GM12878 (cell line): ENCODE data around the gene ZDHHC19. TPM values are rescaled to one million over a fixed set of nuclear protein-coding genes. Genes with fewer than 3 reads are reported as not detected.
"Not testable (repeated sequence)": the region's sequence is repeated elsewhere in the genome, so short reads cannot be mapped to it uniquely, and the experiment has no call there.

ENCODE experiments used
- ATAC-seq: fragments of 200-7000 bp; cut with Tn5 transposase; 3 replicates; pipeline ENCODE4 v1.9.1; 2020; ENCODE audit warnings: mild to moderate bottlenecking, moderate library complexity
- BruUV-seq: library from RNA; stranded (reverse); fragments of 400-500 nt; replicated peaks from 2 replicates; lab custom pipeline; 2021; lab: Mats Ljungman, UMichigan
- CTCF ChIA-PET: fragments of 300-600 bp; sonication (Branson Sonifier 250); formaldehyde crosslinking; extraction: SDS; loops from one replicate; lab custom pipeline; 2021; ENCODE audit warnings: inconsistent platforms; lab: Yijun Ruan, JAX
- POLR2A ChIA-PET: fragments of 350-600 bp; formaldehyde crosslinking; extraction: SDS; loops from one replicate; lab custom pipeline; 2021; ENCODE audit warnings: inconsistent platforms; lab: Charles Lee
- RAD21 ChIA-PET: fragments of 300-600 bp; sonication (Branson Sonifier 250); formaldehyde crosslinking; loops from one replicate; lab custom pipeline; 2023; ENCODE audit warnings: antibody characterized with exemption; ENCODE audit not compliant: unreplicated experiment; lab: Charles Lee
- SMC1A ChIA-PET: fragments of 300-600 bp; sonication (Branson Sonifier 250); formaldehyde crosslinking; loops from one replicate; lab custom pipeline; 2023; ENCODE audit not compliant: unreplicated experiment, uncharacterized antibody; lab: Charles Lee
- DNase-seq: peaks from one replicate; pipeline ENCODE4 v3.0.0-alpha.2; 2011; ENCODE audit warnings: low read depth, low spot score
- FAIRE-seq: peaks from 3 replicates; lab custom pipeline; 2011; peaks lifted over from hg19 to GRCh38; lab: Jason Lieb, UNC
- H2AFZ ChIP-seq: 2 replicates; pipeline ENCODE4 v1.6.0; 2011; ENCODE audit warnings: low read depth, low read length, control low read depth; ENCODE audit not compliant: control insufficient read depth
- H3K27ac ChIP-seq: 2 replicates; pipeline ENCODE4 v1.5.1; 2011; ENCODE audit warnings: control low read depth; ENCODE audit not compliant: control insufficient read depth, insufficient read depth
- H3K27me3 ChIP-seq, 2 experiments: replicated peaks in 1 of 2; 2 replicates each; pipeline versions ENCODE4 v1.6.0 to v1.6.1; 2011; ENCODE audit warnings: low read length in 1 of 2; ENCODE audit not compliant: control insufficient read depth in 2 of 2, insufficient read depth in 2 of 2
- H3K36me3 ChIP-seq, 2 experiments: 2 replicates each; pipeline ENCODE4 v1.5.1; 2011; ENCODE audit warnings: low read length in 1 of 2; ENCODE audit not compliant: control insufficient read depth in 2 of 2, insufficient read depth in 2 of 2
- H3K4me1 ChIP-seq: 2 replicates; pipeline ENCODE4 v1.6.1; 2011; ENCODE audit warnings: mild to moderate bottlenecking, low read length, moderate library complexity, mixed read lengths; ENCODE audit not compliant: control insufficient read depth, insufficient read depth
- H3K4me2 ChIP-seq: 2 replicates; pipeline ENCODE4 v1.6.0; 2011; ENCODE audit warnings: control low read depth; ENCODE audit not compliant: control insufficient read depth, insufficient read depth
- H3K4me3 ChIP-seq: fragments of 200-600 bp; sonication (generic); 2 replicates; pipeline ENCODE4 v1.5.1; 2016
- H3K79me2 ChIP-seq: 2 replicates; pipeline ENCODE4 v1.6.0; 2011; ENCODE audit warnings: low read length; ENCODE audit not compliant: control insufficient read depth, insufficient read depth
- H3K9ac ChIP-seq: 2 replicates; pipeline ENCODE4 v1.8.0; 2011; ENCODE audit warnings: low read length, control low read depth, mixed read lengths; ENCODE audit not compliant: control insufficient read depth, insufficient read depth
- H3K9me3 ChIP-seq: replicated peaks from 3 replicates; pipeline ENCODE4 v1.5.1; 2011; ENCODE audit warnings: mild to moderate bottlenecking, low read length; ENCODE audit not compliant: control insufficient read depth, insufficient read depth
- H4K20me1 ChIP-seq: 2 replicates; pipeline ENCODE4 v1.6.0; 2011; ENCODE audit not compliant: control insufficient read depth, insufficient read depth
- CHD4 ChIP-seq: fragments of 200-600 bp; sonication (generic); IDR thresholded peaks from 2 replicates; pipeline ENCODE4 v1.6.1; 2016; ENCODE audit warnings: mild to moderate bottlenecking
- LARP7 ChIP-seq: fragments of 450-650 bp; IDR thresholded peaks from 2 replicates; pipeline ENCODE4 v1.6.1; 2017; ENCODE audit warnings: mild to moderate bottlenecking
- MTA3 ChIP-seq: IDR thresholded peaks from 2 replicates; pipeline ENCODE4 v1.6.1; 2012; ENCODE audit warnings: low read length, inconsistent platforms, borderline replicate concordance
- NFIC ChIP-seq: IDR thresholded peaks from 2 replicates; pipeline ENCODE4 v1.6.1; 2012; ENCODE audit warnings: low read depth, mild to moderate bottlenecking, inconsistent platforms, low read length, moderate library complexity
- POLR2A ChIP-seq: IDR thresholded peaks from 2 replicates; pipeline ENCODE4 v1.6.1; 2011; ENCODE audit warnings: low read depth, mild to moderate bottlenecking, low read length
- WGBS: methylation state at CpG from one replicate; pipeline ENCODE4 v1.1.6; 2016; ENCODE audit warnings: low lambda C conversion rate; ENCODE audit not compliant: insufficient replicate concordance, insufficient coverage; ENCODE audit errors: missing lambda C conversion rate; 5-methylcytosine and 5-hydroxymethylcytosine counted together
- in situ Hi-C: fragments of 300-500 bp; cut with MboI; formaldehyde crosslinking; loops from 9 replicates; pipeline ENCODE4 v1.14.3; 2018; ENCODE audit warnings: mixed read lengths
- intact Hi-C: fragments of 100-400 bp; cut with micrococcal nuclease; formaldehyde crosslinking; loops from one replicate; pipeline ENCODE4 v1.14.2; 2022; ENCODE audit not compliant: unreplicated experiment
- polyA plus RNA-seq, 11 experiments: library from polyadenylated mRNA; depleted of rRNA in 4 of 11; unstranded in 6 of 11; stranded (reverse) in 5 of 11; fragments of >200 nt; fragmentation: Nextera tagmentation in 4 of 11; fragmentation: Illumina TruSeq in 1 of 11; extraction: Ambion mirVana in 4 of 11; extraction: Trizol in 1 of 11; gene quantifications; 1 replicate in 1 of 11; 2 replicates in 10 of 11; pipeline versions ENCODE4 v1.2.1 to v1.2.3, GENCODE V29; 2011 to 2016; ENCODE audit warnings: inconsistent platforms in 2 of 11, missing spikeins in 2 of 11, low read depth in 1 of 11
- total RNA-seq, 4 experiments: library from RNA; depleted of rRNA in 3 of 4; stranded (reverse); fragments of >200 nt in 3 of 4; fragmentation: Illumina TruSeq in 1 of 4; extraction: Trizol in 1 of 4; gene quantifications; 2 replicates each; pipeline versions ENCODE4 v1.2.1 to v1.2.3, GENCODE V29; 2013 to 2021

Gene ZDHHC19
- total and polyA plus RNA-seq, 10 of the 15 experiments (the other 5 are each of a cell fraction or from before 2014, with no cell fraction given): 0.26 TPM; not detected in 9

- H3K27me3 ChIP-seq, H3K79me2 ChIP-seq, H3K4me3 ChIP-seq, H3K4me2 ChIP-seq, H4K20me1 ChIP-seq, H3K9ac ChIP-seq, H3K36me3 ChIP-seq, FAIRE-seq, intact Hi-C loops, H2AFZ ChIP-seq, H3K9me3 ChIP-seq, DNase-seq, in situ Hi-C loops, ATAC-seq, BruUV-seq: not testable (repeated sequence)
- H3K4me1 ChIP-seq: peaks cover 85% of the 10 kb centered on the region
- peak overlapping the region; percentile 93 for H3K27ac ChIP-seq
- WGBS: 0% methylated on average over 4 of the region's 4 CpGs
- RAD21 ChIA-PET: interaction anchor here (0.6 to 6.2 kb wide), 9 partner anchors 9 to 120 kb away, joined by 3 to 57 read pairs (median 22); no protein-coding TSS in a partner anchor
- SMC1A ChIA-PET: interaction anchor here (5.8 to 6.9 kb wide), 3 partner anchors 9 to 109 kb away, joined by 77 to 155 read pairs (median 81); no protein-coding TSS in a partner anchor
- POLR2A ChIA-PET: interaction anchor here (1.2 to 4.6 kb wide), 4 partner anchors 66 to 105 kb away, joined by 8 to 24 read pairs (median 12); no protein-coding TSS in a partner anchor
- CTCF ChIA-PET: interaction anchor here (1.0 to 5.0 kb wide), 2 partner anchors 24 to 112 kb away, joined by 3 to 43 read pairs; no protein-coding TSS in a partner anchor
- 0 out of 2 replicates have a peak, but pooled peaks have one; percentile 9 for TF ChIP-seq LARP7
Measured at GRCh38 chr3:196184169-196184432, 27.1 kb downstream of the ZDHHC19 start.

DNA sequence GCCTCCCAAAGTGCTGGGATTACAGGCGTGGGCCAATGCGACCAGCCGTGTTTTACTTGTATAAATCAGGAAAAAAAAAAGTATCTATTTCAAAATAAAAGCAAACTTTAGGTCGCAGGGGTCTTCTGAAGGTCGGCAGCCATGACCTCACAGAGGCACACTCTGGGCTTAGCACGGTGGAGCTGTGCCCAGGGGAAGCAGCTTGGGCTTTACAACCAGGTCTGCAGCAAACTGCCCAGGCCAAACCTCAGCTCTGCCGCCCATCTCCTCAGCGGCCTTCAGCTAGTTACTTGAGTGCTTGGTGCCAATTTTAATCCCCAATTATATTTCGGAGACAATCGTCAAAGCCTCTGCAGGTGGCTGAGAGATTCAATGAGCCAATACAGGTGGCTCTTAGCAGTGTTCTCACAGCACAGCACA, 30.1 kb downstream of the ZDHHC19 start:
- no peak overlapping the region for H3K4me3 ChIP-seq
- no peaks in the 10 kb centered on the region for H4K20me1 ChIP-seq
- H3K9me3 ChIP-seq: no peaks in the 10 kb centered on the region
- FAIRE-seq (no peak), DNase-seq (no peak), ATAC-seq (no peak)
- H2AFZ ChIP-seq: no peak overlapping the region
- H3K27ac ChIP-seq: peak overlapping the region; percentile 93
- in situ Hi-C loops (no loop called here), intact Hi-C loops (no loop called here)
- no peaks in the 10 kb centered on the region; the same call in 1 of the 2 replicates for H3K79me2 ChIP-seq
- RAD21 ChIA-PET: interaction anchor here (0.9 to 6.2 kb wide), 15 partner anchors 9 to 274 kb away, joined by 3 to 91 read pairs (median 5); no protein-coding TSS in a partner anchor
- peak overlapping the region; percentile 31 for H3K4me2 ChIP-seq
- POLR2A ChIA-PET: interaction anchor here (0.7 to 5.5 kb wide), 11 partner anchors 11 to 253 kb away, joined by 3 to 61 read pairs (median 21); no protein-coding TSS in a partner anchor
- CTCF ChIA-PET: interaction anchor here (0.8 to 4.8 kb wide), 9 partner anchors 13 to 154 kb away, joined by 3 to 64 read pairs (median 4); no protein-coding TSS in a partner anchor
- no peaks in the 10 kb centered on the region for H3K36me3 ChIP-seq
- TF ChIP-seq CHD4 (peak; percentile 31; the same call in 1 of the 2 replicates), MTA3 (0 out of 2 replicates have a peak, but pooled peaks have one; percentile 16), NFIC (no peak), POLR2A (0 out of 2 replicates have a peak, but pooled peaks have one; percentile 20)
- peak overlapping the region; percentile 69 for H3K9ac ChIP-seq
- H3K4me1 ChIP-seq: peaks cover 67% of the 10 kb centered on the region
- no TSS peak for BruUV-seq
- SMC1A ChIA-PET: interaction anchor here (0.8 to 6.9 kb wide), 9 partner anchors 12 to 144 kb away, joined by 3 to 155 read pairs (median 39); no protein-coding TSS in a partner anchor
- no peaks in the 10 kb centered on the region for H3K27me3 ChIP-seq
- WGBS: 4% methylated on average over 10 of the region's 10 CpGs
